ENCODE measurements around the gene GNB1. TPM values are rescaled to one million over a fixed set of nuclear protein-coding genes. Genes with fewer than 3 reads are reported as not detected.

Gene GNB1
- total and polyA plus RNA-seq, 3 experiments from 2014 or later = 114 to 470 (median 436) TPM

GRCh38 chr1:1781526-1781903 is 109.4 kb downstream of the GNB1 start:
- H3K4me1 ChIP-seq (ENCODE audit: insufficient read depth, low read length) = peaks cover 61% of the 10 kb centered on the region
- ChIA-PET POLR2A (no interaction called here), CTCF (no interaction called here)
- peak overlapping the region; percentile 80 for H3K27ac ChIP-seq (ENCODE audit: low read depth, low read length)
- no peaks in the 10 kb centered on the region for H3K9me3 Mint-ChIP-seq
- peak overlapping the region; percentile 58 to 94 (median 88) for H3K4me3 Mint-ChIP-seq
- H3K4me3 ChIP-seq (ENCODE audit: low read length) = no peak overlapping the region
- peaks cover 0 to 22% (median 6%) of the 10 kb centered on the region in 3 donors for H3K36me3 Mint-ChIP-seq
- H3K4me1 Mint-ChIP-seq = peaks cover 47 to 56% (median 49%) of the 10 kb centered on the region in 3 donors
- peak overlapping the region; percentile 89 to 99 (median 96) for H3K27ac Mint-ChIP-seq
- H3K27me3 Mint-ChIP-seq = peaks cover 0 to 2% of the 10 kb centered on the region in 2 donors
- H3K36me3 ChIP-seq (ENCODE audit: insufficient read depth, low read length) = peaks cover 14% of the 10 kb centered on the region
- DNase-seq = no peak
- H3K27me3 ChIP-seq (ENCODE audit: insufficient read depth, low read length, poor library complexity, severe bottlenecking) = no peaks in the 10 kb centered on the region
- no peaks in the 10 kb centered on the region for H3K9me3 ChIP-seq (ENCODE audit: low read length)

GRCh38 chr1:1780598-1781525 is 110.0 kb downstream of the GNB1 start:
- peaks cover 52 to 61% (median 55%) of the 10 kb centered on the region in 3 donors for H3K4me1 Mint-ChIP-seq
- H3K27me3 ChIP-seq (ENCODE audit: insufficient read depth, low read length, poor library complexity, severe bottlenecking) = no peaks in the 10 kb centered on the region
- CTCF ChIA-PET = interaction anchor here (0.7 to 1.4 kb wide), 5 partner anchors 15 to 152 kb away, joined by 3 to 13 read pairs (median 3); no protein-coding TSS in a partner anchor
- H3K27ac ChIP-seq (ENCODE audit: low read depth, low read length) = peak overlapping the region; percentile 80
- H3K36me3 ChIP-seq (ENCODE audit: insufficient read depth, low read length) = peaks cover 9% of the 10 kb centered on the region
- H3K9me3 Mint-ChIP-seq = no peaks in the 10 kb centered on the region
- H3K27ac Mint-ChIP-seq = peak overlapping the region; percentile 89 to 99 (median 96)
- POLR2A ChIA-PET = interaction anchor here (0.5 to 1.8 kb wide), 7 partner anchors 18 to 165 kb away, joined by 3 to 15 read pairs (median 4); partner anchors contain the start of gene MIB2
- peak overlapping the region; percentile 85 to 94 (median 88) for H3K4me3 Mint-ChIP-seq
- H3K36me3 Mint-ChIP-seq = peaks cover 0 to 16% (median 2%) of the 10 kb centered on the region in 3 donors
- no peaks in the 10 kb centered on the region for H3K9me3 ChIP-seq (ENCODE audit: low read length)
- peaks cover 0 to 2% of the 10 kb centered on the region in 2 donors for H3K27me3 Mint-ChIP-seq
- no peak for DNase-seq
- H3K4me1 ChIP-seq (ENCODE audit: insufficient read depth, low read length) = peaks cover 66% of the 10 kb centered on the region
- H3K4me3 ChIP-seq (ENCODE audit: low read length) = peak overlapping the region; percentile 65

- H3K4me3 ChIP-seq (ENCODE audit: low read length) = peak overlapping the region; percentile 65
- Mint-ChIP-seq H3K36me3 (peaks cover 0 to 6% (median 2%) of the 10 kb centered on the region in 3 donors), H3K27me3 (peaks cover 0 to 2% of the 10 kb centered on the region in 2 donors), H3K9me3 (no peaks in the 10 kb centered on the region), H3K27ac (peak overlapping the region; percentile 89 to 99 (median 96)), H3K4me3 (peak overlapping the region; percentile 85 to 94 (median 88)), H3K4me1 (peaks cover 61 to 70% (median 63%) of the 10 kb centered on the region in 3 donors)
- no peaks in the 10 kb centered on the region for H3K36me3 ChIP-seq (ENCODE audit: insufficient read depth, low read length)
- DNase-seq = peak; percentile 26 to 77 (median 67)
- H3K27me3 ChIP-seq (ENCODE audit: insufficient read depth, low read length, poor library complexity, severe bottlenecking) = no peaks in the 10 kb centered on the region
- ChIA-PET CTCF (interaction anchor here (0.7 to 1.4 kb wide), 5 partner anchors 16 to 151 kb away, joined by 3 to 13 read pairs (median 3); no protein-coding TSS in a partner anchor), POLR2A (interaction anchor here (0.5 to 1.8 kb wide), 12 partner anchors 13 to 164 kb away, joined by 3 to 15 read pairs (median 4); partner anchors contain the start of gene MIB2)
- peaks cover 75% of the 10 kb centered on the region for H3K4me1 ChIP-seq (ENCODE audit: insufficient read depth, low read length)
- H3K27ac ChIP-seq (ENCODE audit: low read depth, low read length) = peak overlapping the region; percentile 80
- no peaks in the 10 kb centered on the region for H3K9me3 ChIP-seq (ENCODE audit: low read length)
These were observed 110.9 kb downstream of the GNB1 start for GRCh38 chr1:1779691-1780597.

DNA sequence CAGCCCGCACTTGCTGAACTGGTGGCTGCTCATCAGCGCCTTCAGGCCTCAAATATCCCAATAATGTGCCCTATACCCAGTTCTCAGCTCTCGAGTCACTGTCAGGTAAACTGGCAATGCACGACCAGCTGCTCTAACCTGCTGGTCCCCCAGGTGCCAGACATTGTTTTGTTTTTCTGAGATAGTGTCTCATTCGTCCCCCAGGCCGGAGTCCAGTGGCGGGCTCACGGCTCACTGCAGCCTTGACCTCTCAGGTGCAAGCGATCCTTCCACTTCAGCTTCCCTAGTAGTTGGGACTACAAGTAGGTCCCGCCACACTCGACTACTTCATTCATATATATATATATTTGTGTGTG is 111.6 kb downstream of the GNB1 start:
- Histone ChIP-seq H3K4me3 (ENCODE audit: low read length) (peak overlapping the region; percentile 65), H3K27me3 (ENCODE audit: insufficient read depth, low read length, poor library complexity, severe bottlenecking) (no peaks in the 10 kb centered on the region), H3K27ac (ENCODE audit: low read depth, low read length) (peak overlapping the region; percentile 80), H3K4me1 (ENCODE audit: insufficient read depth, low read length) (peaks cover 75% of the 10 kb centered on the region), H3K9me3 (ENCODE audit: low read length) (no peaks in the 10 kb centered on the region), H3K36me3 (ENCODE audit: insufficient read depth, low read length) (no peaks in the 10 kb centered on the region)
- peak overlapping the region; percentile 87 to 99 (median 95) for H3K27ac Mint-ChIP-seq
- H3K27me3 Mint-ChIP-seq = peaks cover 0 to 2% of the 10 kb centered on the region in 2 donors
- peaks cover 62 to 74% (median 63%) of the 10 kb centered on the region in 3 donors for H3K4me1 Mint-ChIP-seq
- POLR2A ChIA-PET = interaction anchor here (0.5 to 1.8 kb wide), 6 partner anchors 14 to 150 kb away, joined by 3 to 15 read pairs (median 4); no protein-coding TSS in a partner anchor
- CTCF ChIA-PET = interaction anchor here (1.4 kb wide), 2 partner anchors 17 to 126 kb away, joined by 3 to 6 read pairs; no protein-coding TSS in a partner anchor
- peaks cover 0 to 2% (median 2%) of the 10 kb centered on the region in 3 donors for H3K36me3 Mint-ChIP-seq
- DNase-seq = peak in 1 of 5 donors; percentile 48
- no peaks in the 10 kb centered on the region for H3K9me3 Mint-ChIP-seq
- peak overlapping the region; percentile 85 to 94 (median 88) for H3K4me3 Mint-ChIP-seq

DNA sequence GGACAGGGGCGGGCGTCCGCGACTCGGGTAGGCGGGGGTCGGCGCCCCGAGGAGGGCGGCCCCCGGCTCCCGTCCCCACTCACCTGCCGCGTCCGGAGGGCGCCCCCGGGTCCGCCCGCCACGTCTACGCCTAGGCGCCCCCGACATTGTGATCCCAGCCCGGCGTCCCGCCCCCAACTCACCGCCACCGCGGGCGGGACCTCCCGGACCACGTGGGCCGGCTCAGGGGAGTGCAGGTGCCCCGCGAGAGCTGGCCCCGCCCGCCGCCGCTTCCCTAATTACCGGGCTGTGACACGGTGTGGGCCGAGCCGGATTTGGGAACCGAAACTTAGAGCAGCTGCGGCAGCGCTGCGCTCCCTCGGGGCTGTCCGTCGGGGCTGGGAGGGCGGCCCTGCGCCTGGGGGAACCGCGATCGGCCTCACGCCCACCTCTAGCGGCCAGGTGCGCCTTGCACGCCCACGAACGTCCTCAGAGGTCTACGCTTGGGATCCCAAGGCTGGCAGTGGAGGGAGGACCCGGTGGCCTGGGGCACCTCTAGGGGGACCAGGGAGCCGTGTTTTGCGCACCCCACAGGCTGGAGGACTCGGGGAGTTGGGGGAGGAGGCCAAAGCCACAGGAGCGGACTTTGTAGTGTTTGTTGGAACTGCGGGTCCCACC is 112.1 kb downstream of the GNB1 start:
- Mint-ChIP-seq H3K27ac (peak overlapping the region; percentile 87 to 99 (median 95)), H3K4me1 (peaks cover 62 to 74% (median 63%) of the 10 kb centered on the region in 3 donors), H3K36me3 (peaks cover 0 to 2% (median 2%) of the 10 kb centered on the region in 3 donors), H3K27me3 (peaks cover 0 to 2% of the 10 kb centered on the region in 2 donors), H3K4me3 (peak overlapping the region; percentile 85 to 94 (median 88)), H3K9me3 (no peaks in the 10 kb centered on the region)
- peaks cover 75% of the 10 kb centered on the region for H3K4me1 ChIP-seq (ENCODE audit: insufficient read depth, low read length)
- H3K9me3 ChIP-seq (ENCODE audit: low read length) = no peaks in the 10 kb centered on the region
- H3K27me3 ChIP-seq (ENCODE audit: insufficient read depth, low read length, poor library complexity, severe bottlenecking) = no peaks in the 10 kb centered on the region
- H3K4me3 ChIP-seq (ENCODE audit: low read length) = peak overlapping the region; percentile 65
- POLR2A ChIA-PET = interaction anchor here (1.6 kb wide), 1 partner anchor 113 kb away, joined by 4 read pairs; no protein-coding TSS in a partner anchor
- H3K36me3 ChIP-seq (ENCODE audit: insufficient read depth, low read length) = no peaks in the 10 kb centered on the region
- peak; percentile 73 to 86 (median 78) for DNase-seq
- H3K27ac ChIP-seq (ENCODE audit: low read depth, low read length) = peak overlapping the region; percentile 80
- CTCF ChIA-PET = interaction anchor here (1.4 kb wide), 2 partner anchors 17 to 127 kb away, joined by 3 to 6 read pairs; no protein-coding TSS in a partner anchor

DNA sequence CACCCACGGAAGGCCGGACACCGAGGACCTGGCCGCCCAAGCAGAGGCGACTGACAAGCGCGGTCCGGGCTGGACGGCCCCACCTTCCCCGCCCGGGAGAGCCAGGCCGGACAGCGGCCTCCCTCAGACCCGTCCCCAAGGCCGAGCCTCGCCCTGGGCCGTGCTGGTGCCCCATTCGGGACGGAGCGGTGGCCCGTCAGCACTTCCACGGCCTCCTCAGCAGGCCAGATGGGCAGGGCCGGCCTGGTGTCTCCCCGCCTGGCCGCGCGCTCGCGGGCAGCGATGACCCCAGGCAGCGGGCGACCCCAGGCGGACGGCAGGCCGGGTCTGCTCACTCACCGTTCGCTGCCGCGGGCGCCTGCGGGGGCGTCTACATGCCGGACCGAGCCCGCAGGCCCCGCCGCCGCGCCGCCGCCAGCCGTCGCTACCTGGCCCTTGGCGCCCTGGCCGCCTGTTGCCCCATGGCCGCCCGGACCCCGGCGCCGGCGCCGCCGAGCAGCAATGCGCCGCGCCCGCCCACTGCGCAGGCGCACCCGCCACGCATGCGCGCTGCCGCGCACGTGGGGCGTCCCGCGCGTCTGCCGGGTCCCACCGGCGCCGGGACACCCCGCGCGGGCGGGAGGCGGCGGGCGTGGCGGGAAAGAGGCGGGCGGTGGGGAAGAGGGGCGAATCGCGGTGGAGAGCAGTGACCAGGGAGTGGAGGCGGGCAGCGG is 112.8 kb downstream of the GNB1 start, which contains the start of gene NADK:
NADK (minus strand) TSS at position 521 of the 713 bp plus-strand sequence. CDS start 13,064 bp downstream, outside the sequence.
- ChIA-PET CTCF (no interaction called here), POLR2A (no interaction called here)
- H3K27ac Mint-ChIP-seq = peak within 1 kb of the TSS; percentile 87 to 99 (median 95)
- Histone ChIP-seq H3K4me1 (ENCODE audit: insufficient read depth, low read length) (peaks cover 68% of the 10 kb centered on the region), H3K27me3 (ENCODE audit: insufficient read depth, low read length, poor library complexity, severe bottlenecking) (no peaks in the 10 kb centered on the region), H3K36me3 (ENCODE audit: insufficient read depth, low read length) (no peaks in the 10 kb centered on the region), H3K4me3 (ENCODE audit: low read length) (peak within 1 kb of the TSS; percentile 65), H3K9me3 (ENCODE audit: low read length) (no peaks in the 10 kb centered on the region), H3K27ac (ENCODE audit: low read depth, low read length) (peak within 1 kb of the TSS; percentile 80)
- H3K9me3 Mint-ChIP-seq = no peaks in the 10 kb centered on the region
- H3K4me1 Mint-ChIP-seq = peaks cover 58 to 68% (median 60%) of the 10 kb centered on the region in 3 donors
- H3K36me3 Mint-ChIP-seq = peaks cover 0 to 2% (median 2%) of the 10 kb centered on the region in 3 donors
- DNase-seq = peak; percentile 70 to 83 (median 78)
- peak within 1 kb of the TSS; percentile 85 to 94 (median 88) for H3K4me3 Mint-ChIP-seq
- peaks cover 0 to 2% of the 10 kb centered on the region in 2 donors for H3K27me3 Mint-ChIP-seq

All from CD8-positive, alpha-beta memory T cell (primary cell).